ENCODE results near the gene YEATS2.
"Not testable (repeated sequence)": the region's sequence is repeated elsewhere in the genome, so short reads cannot be mapped to it uniquely, and the experiment has no call there.

The YEATS2 gene

GRCh38 chr3:183718012-183718411, 20.4 kb downstream of the YEATS2 start:
- no peak for DNase-seq

- DNase-seq: no peak
Measured at GRCh38 chr3:183725387-183725786, 27.8 kb downstream of the YEATS2 start.

- no peak for DNase-seq
Measured at GRCh38 chr3:183728204-183728603, 30.6 kb downstream of the YEATS2 start.

GRCh38 chr3:183730361-183730760, 32.8 kb downstream of the YEATS2 start:
- DNase-seq: no peak

- DNase-seq: no peak
Measured at GRCh38 chr3:183731611-183732010, 34.0 kb downstream of the YEATS2 start.

- no peak for DNase-seq
Measured at GRCh38 chr3:183733553-183733952, 36.0 kb downstream of the YEATS2 start.

- DNase-seq: no peak
Measured at GRCh38 chr3:183734750-183735494, 37.3 kb downstream of the YEATS2 start.

- no peak for DNase-seq
Measured at GRCh38 chr3:183737116-183737515, 39.5 kb downstream of the YEATS2 start.

GRCh38 chr3:183740154-183740553, 42.6 kb downstream of the YEATS2 start:
- not testable (repeated sequence) for DNase-seq

- DNase-seq: no peak
Measured at GRCh38 chr3:183743231-183743630, 45.6 kb downstream of the YEATS2 start.

GRCh38 chr3:183745300-183746098, 47.9 kb downstream of the YEATS2 start:
- DNase-seq: no peak

- no peak for DNase-seq
Measured at GRCh38 chr3:183754052-183754451, 56.5 kb downstream of the YEATS2 start.

GRCh38 chr3:183762304-183762703, 64.7 kb downstream of the YEATS2 start:
- no peak for DNase-seq

GRCh38 chr3:183764847-183765731, 67.5 kb downstream of the YEATS2 start:
- DNase-seq: no peak

GRCh38 chr3:183766107-183766506, 68.5 kb downstream of the YEATS2 start:
- no peak for DNase-seq

- peak; percentile 65 for DNase-seq
Measured at GRCh38 chr3:183766745-183767606, 69.4 kb downstream of the YEATS2 start.

GRCh38 chr3:183768114-183768513, 70.5 kb downstream of the YEATS2 start:
- no peak for DNase-seq

GRCh38 chr3:183769453-183769852, 71.9 kb downstream of the YEATS2 start:
- no peak for DNase-seq

GRCh38 chr3:183774631-183775030, 77.0 kb downstream of the YEATS2 start:
- no peak for DNase-seq

GRCh38 chr3:183775781-183776180, 78.2 kb downstream of the YEATS2 start:
- no peak for DNase-seq

GRCh38 chr3:183776451-183776850, 78.9 kb downstream of the YEATS2 start:
- DNase-seq: not testable (repeated sequence)

GRCh38 chr3:183777016-183777618, 79.5 kb downstream of the YEATS2 start:
- no peak for DNase-seq

Measured in right forelimb (tissue), 1 donor.